KMS-11 (cell line): ENCODE results near the gene LMTK2.

Experiments
- H2AFZ ChIP-seq: fragments of 200-600 bp; sonication (generic); 2 replicates; pipeline ENCODE4 v1.6.1; 2016; ENCODE audit warnings: antibody characterized with exemption, mixed run types, low read depth
- H3K27ac ChIP-seq: fragments of 200-600 bp; sonication (generic); 2 replicates; pipeline ENCODE4 v1.6.1; 2016; ENCODE audit warnings: mild to moderate bottlenecking, mixed run types
- H3K27me3 ChIP-seq: fragments of 200-600 bp; sonication (generic); 2 replicates; pipeline ENCODE4 v1.6.1; 2017; ENCODE audit warnings: mild to moderate bottlenecking, low read depth, mixed run types, moderate library complexity; ENCODE audit not compliant: insufficient read depth
- H3K36me3 ChIP-seq: fragments of 200-600 bp; sonication (generic); 2 replicates; pipeline ENCODE4 v1.6.1; 2017; ENCODE audit warnings: mild to moderate bottlenecking, mixed run types; ENCODE audit not compliant: insufficient read depth
- H3K4me1 ChIP-seq: fragments of 200-600 bp; sonication (generic); 2 replicates; pipeline ENCODE4 v1.6.1; 2016; ENCODE audit warnings: mild to moderate bottlenecking, low read depth, mixed run types; ENCODE audit not compliant: poor library complexity, severe bottlenecking
- H3K4me2 ChIP-seq: fragments of 200-600 bp; sonication (generic); 2 replicates; pipeline ENCODE4 v1.7.0; 2016; ENCODE audit warnings: mild to moderate bottlenecking, mixed run types
- H3K4me3 ChIP-seq: fragments of 200-600 bp; sonication (generic); IDR thresholded peaks from 2 replicates; pipeline ENCODE4 v1.6.1; 2017; ENCODE audit warnings: low read depth, low read length, mixed read lengths; ENCODE audit not compliant: insufficient read depth
- H3K79me2 ChIP-seq: fragments of 200-600 bp; sonication (generic); 2 replicates; pipeline ENCODE4 v1.6.1; 2016; ENCODE audit warnings: low read depth, mixed run types; ENCODE audit not compliant: insufficient read depth
- H3K9ac ChIP-seq: fragments of 200-600 bp; sonication (generic); 2 replicates; pipeline ENCODE4 v1.6.1; 2016; ENCODE audit warnings: mild to moderate bottlenecking, mixed run types
- H4K20me1 ChIP-seq: fragments of 200-600 bp; sonication (generic); 2 replicates; pipeline ENCODE4 v1.6.1; 2016; ENCODE audit warnings: mild to moderate bottlenecking, mixed run types; ENCODE audit not compliant: insufficient read depth
- CTCF ChIP-seq: fragments of 200-600 bp; sonication (generic); conservative IDR thresholded peaks from 2 replicates; pipeline ENCODE4 v1.6.1; 2017; ENCODE audit warnings: low read depth, mild to moderate bottlenecking, antibody characterized with exemption, low read length, moderate library complexity, mixed read lengths

The LMTK2 gene

DNA sequence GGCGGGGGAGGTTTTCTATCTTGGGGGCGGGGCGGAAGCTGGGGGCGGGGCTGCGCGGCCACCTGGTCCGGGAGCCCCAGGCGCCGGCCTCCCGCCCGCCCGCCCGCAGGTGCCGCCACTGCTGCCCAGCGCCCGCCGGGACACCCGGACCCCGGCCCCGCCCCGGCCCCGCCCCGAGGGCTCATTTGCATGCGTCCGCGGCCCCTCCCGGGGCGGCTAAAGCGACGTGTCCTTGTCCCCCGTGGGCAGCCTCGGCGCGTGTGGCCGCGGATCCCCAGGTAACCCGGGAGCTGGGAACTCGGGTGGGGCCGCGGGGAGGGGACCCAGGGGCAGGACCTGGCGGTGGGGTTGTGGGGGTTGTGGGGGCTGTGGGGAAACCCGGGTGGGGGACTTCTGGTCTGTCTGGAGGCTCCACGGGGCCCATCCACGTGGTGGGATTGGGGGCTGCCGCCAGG is 104.6 kb downstream of the LMTK2 start, which contains the start of gene BHLHA15:
BHLHA15 (plus strand) TSS at position 219 of the 455 bp plus-strand sequence. CDS start 871 bp downstream, outside the sequence.
- Histone ChIP-seq H4K20me1 (no peaks in the 10 kb centered on the region), H3K27ac (peak within 1 kb of the TSS; percentile 69), H3K27me3 (no peaks in the 10 kb centered on the region), H3K36me3 (no peaks in the 10 kb centered on the region), H2AFZ (peak within 1 kb of the TSS; percentile 73), H3K9ac (peak within 1 kb of the TSS; percentile 98), H3K4me2 (peak within 1 kb of the TSS; percentile 99), H3K4me3 (no peak within 1 kb of the TSS), H3K79me2 (peaks cover 11% of the 10 kb centered on the region), H3K4me1 (peaks cover 7% of the 10 kb centered on the region)
- TF ChIP-seq CTCF = no peak

- peaks cover 7% of the 10 kb centered on the region for H3K4me1 ChIP-seq
- H3K79me2 ChIP-seq = peaks cover 11% of the 10 kb centered on the region
- H3K27me3 ChIP-seq = no peaks in the 10 kb centered on the region
- no peak for TF ChIP-seq CTCF
- peak overlapping the region; percentile 73 for H2AFZ ChIP-seq
- no peak overlapping the region for H3K4me3 ChIP-seq
- no peaks in the 10 kb centered on the region for H4K20me1 ChIP-seq
- H3K9ac ChIP-seq = peak overlapping the region; percentile 98
- H3K4me2 ChIP-seq = peak overlapping the region; percentile 99
- peak overlapping the region; percentile 69 for H3K27ac ChIP-seq
- no peaks in the 10 kb centered on the region for H3K36me3 ChIP-seq
Measured at GRCh38 chr7:98211676-98212531, 105.2 kb downstream of the LMTK2 start.

DNA sequence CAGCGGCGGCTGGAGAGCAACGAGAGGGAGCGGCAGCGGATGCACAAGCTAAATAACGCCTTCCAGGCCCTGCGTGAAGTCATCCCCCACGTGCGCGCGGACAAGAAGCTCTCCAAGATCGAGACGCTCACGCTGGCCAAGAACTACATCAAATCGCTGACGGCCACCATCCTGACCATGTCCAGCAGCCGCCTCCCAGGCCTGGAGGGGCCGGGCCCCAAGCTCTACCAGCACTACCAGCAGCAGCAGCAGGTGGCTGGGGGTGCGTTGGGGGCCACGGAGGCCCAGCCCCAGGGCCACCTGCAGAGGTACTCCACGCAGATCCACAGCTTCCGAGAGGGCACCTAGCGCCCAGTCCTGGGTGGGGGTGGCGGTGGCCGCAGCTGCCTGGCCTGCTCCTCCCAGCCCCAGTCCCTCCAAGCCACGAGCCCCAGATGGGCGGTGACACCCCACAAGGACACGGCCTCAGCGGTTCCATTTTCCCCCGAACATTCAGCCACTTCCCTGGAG is 105.9 kb downstream of the LMTK2 start:
- Histone ChIP-seq H3K27ac (no peak overlapping the region), H3K79me2 (peaks cover 11% of the 10 kb centered on the region), H3K4me2 (peak overlapping the region; percentile 99), H4K20me1 (no peaks in the 10 kb centered on the region), H3K36me3 (no peaks in the 10 kb centered on the region), H3K4me3 (no peak overlapping the region), H3K9ac (peak overlapping the region; percentile 98; the same call in 1 of the 2 replicates), H3K4me1 (peaks cover 7% of the 10 kb centered on the region), H2AFZ (no peak overlapping the region), H3K27me3 (no peaks in the 10 kb centered on the region)
- TF ChIP-seq CTCF = no peak

GRCh38 chr7:98213296-98213887 is 106.7 kb downstream of the LMTK2 start:
- H3K27ac ChIP-seq = no peak overlapping the region
- TF ChIP-seq CTCF = no peak
- H2AFZ ChIP-seq = no peak overlapping the region
- H3K27me3 ChIP-seq = no peaks in the 10 kb centered on the region
- H3K4me2 ChIP-seq = no peak overlapping the region
- no peak overlapping the region for H3K9ac ChIP-seq
- no peaks in the 10 kb centered on the region for H4K20me1 ChIP-seq
- no peak overlapping the region for H3K4me3 ChIP-seq
- no peaks in the 10 kb centered on the region for H3K36me3 ChIP-seq
- H3K4me1 ChIP-seq = peaks cover 10% of the 10 kb centered on the region
- H3K79me2 ChIP-seq = peaks cover 11% of the 10 kb centered on the region
